Spleen (tissue), 11 donors: Measurements from ENCODE around the gene LOX. TPM values are rescaled to one million over a fixed set of nuclear protein-coding genes. Genes with fewer than 3 reads are reported as not detected.
A peak's percentile ranks its signal among the peaks of the same experiment; 100 is the strongest.

ENCODE experiments used
- DNase-seq: peaks from one replicate; pipeline ENCODE4 v3.0.0-alpha.2; 2020
- H3K27ac ChIP-seq, 8 donors: fragments of 200-600 bp; sonication (generic) in 7 of 8; 1 replicate in 4 of 8; 2 replicates in 4 of 8; pipeline versions ENCODE4 v1.5.0 to v1.8.0; 2016 to 2021; ENCODE audit warnings: inconsistent platforms in 4 of 8, mild to moderate bottlenecking in 4 of 8, moderate library complexity in 1 of 8
- H3K27me3 ChIP-seq, 7 donors: fragments of 200-600 bp; sonication (generic) in 6 of 7; replicated peaks in 1 of 7; 1 replicate in 4 of 7; 2 replicates in 3 of 7; pipeline versions ENCODE4 v1.5.0 to v1.8.0; 2016 to 2021; ENCODE audit warnings: inconsistent platforms in 3 of 7, mild to moderate bottlenecking in 1 of 7
- H3K36me3 ChIP-seq, 6 donors: fragments of 200-600 bp; sonication (generic) in 5 of 6; 1 replicate in 4 of 6; 2 replicates in 2 of 6; pipeline versions ENCODE4 v1.5.0 to v1.8.0; 2016 to 2021; ENCODE audit warnings: inconsistent platforms in 2 of 6
- H3K4me1 ChIP-seq, 6 donors: fragments of 200-600 bp; sonication (generic) in 5 of 6; 1 replicate in 3 of 6; 2 replicates in 3 of 6; pipeline versions ENCODE4 v1.5.0 to v1.8.0; 2016 to 2021; ENCODE audit warnings: inconsistent platforms in 3 of 6
- H3K4me3 ChIP-seq, 8 donors: fragments of 200-600 bp; sonication (generic) in 7 of 8; 1 replicate in 4 of 8; 2 replicates in 4 of 8; pipeline versions ENCODE4 v1.5.0 to v1.8.0; 2016 to 2021; ENCODE audit warnings: inconsistent platforms in 4 of 8, mild to moderate bottlenecking in 4 of 8, moderate library complexity in 2 of 8
- H3K9me3 ChIP-seq, 8 donors: fragments of 200-600 bp; sonication (generic) in 7 of 8; 1 replicate in 4 of 8; 2 replicates in 4 of 8; pipeline versions ENCODE4 v1.5.0 to v1.8.0; 2016 to 2021; ENCODE audit warnings: inconsistent platforms in 4 of 8
- POLR2A ChIP-seq, 3 donors: fragments of 450-650 bp; IDR thresholded peaks; one replicate each; pipeline ENCODE4 v1.5.1; 2017; ENCODE audit warnings: antibody characterized with exemption in 3 of 3, mild to moderate bottlenecking in 1 of 3
- POLR2AphosphoS5 ChIP-seq, 3 donors: sonication (generic); formaldehyde crosslinking; IDR thresholded peaks; one replicate each; pipeline ENCODE4 v1.5.1; 2017; ENCODE audit warnings: antibody characterized with exemption in 3 of 3
- WGBS, 5 donors: extraction: QIAGEN DNeasy Blood & Tissue Kit in 3 of 5; methylation state at CpG; one replicate each; pipeline versions ENCODE4 v1.1.5 to v1.1.7; 2013 to 2018; 5-methylcytosine and 5-hydroxymethylcytosine counted together
- intact Hi-C: fragments of 100-400 bp; cut with DNase I; formaldehyde crosslinking; loops from one replicate; pipeline ENCODE4 v1.15.0; 2023; ENCODE audit warnings: low total_unique reads
- polyA plus RNA-seq, 3 donors: library from polyadenylated mRNA; stranded (reverse); fragments of 200-250 nt; gene quantifications; one replicate each; pipeline ENCODE4 v1.2.1, GENCODE V29; 2013
- total RNA-seq, 7 donors: library from RNA; depleted of rRNA in 3 of 7; stranded (reverse); fragments of >200 nt in 3 of 7; fragmentation: NEBNext Ultra II Directional in 4 of 7; extraction: Animal tissue kit (Norgen Biotek cat#: 25700) in 4 of 7; gene quantifications; one replicate each; pipeline versions ENCODE4 v1.1.0 to v1.2.1, GENCODE V29; 2016 to 2021
- TF ChIP-seq, protein P1 (sequence below), 11 experiments: fragments of 200-600 bp in 7 of 11; fragments of 450-650 bp in 4 of 11; sonication (generic) in 4 of 11; IDR thresholded peaks in 8 of 11; conservative IDR thresholded peaks in 3 of 11; 1 replicate in 7 of 11; 2 replicates in 4 of 11; pipeline versions ENCODE4 v1.4.0 to v1.8.0; 2016 to 2021; ENCODE audit warnings: antibody characterized with exemption in 11 of 11, inconsistent platforms in 4 of 11, mild to moderate bottlenecking in 1 of 11
- donor health status: healthy with polysubstance abuse.
- donor health status: DM: no; HTN: no; CAD: no; lungs with moderate emphysema.
- donor health status: DM: no; HTN: no; CAD: no.
- donor health status: Bipolar disorder and iron deficiency.
- donor health status: healthy.
- donor health status: DM: no; HTN: no; CAD: no.
- donor health status: DM: yes; HTN: yes; CAD: no.

LOX gene
- total and polyA plus RNA-seq, 10 donors: 0.96 to 17.4 (median 5.3) TPM

DNA sequence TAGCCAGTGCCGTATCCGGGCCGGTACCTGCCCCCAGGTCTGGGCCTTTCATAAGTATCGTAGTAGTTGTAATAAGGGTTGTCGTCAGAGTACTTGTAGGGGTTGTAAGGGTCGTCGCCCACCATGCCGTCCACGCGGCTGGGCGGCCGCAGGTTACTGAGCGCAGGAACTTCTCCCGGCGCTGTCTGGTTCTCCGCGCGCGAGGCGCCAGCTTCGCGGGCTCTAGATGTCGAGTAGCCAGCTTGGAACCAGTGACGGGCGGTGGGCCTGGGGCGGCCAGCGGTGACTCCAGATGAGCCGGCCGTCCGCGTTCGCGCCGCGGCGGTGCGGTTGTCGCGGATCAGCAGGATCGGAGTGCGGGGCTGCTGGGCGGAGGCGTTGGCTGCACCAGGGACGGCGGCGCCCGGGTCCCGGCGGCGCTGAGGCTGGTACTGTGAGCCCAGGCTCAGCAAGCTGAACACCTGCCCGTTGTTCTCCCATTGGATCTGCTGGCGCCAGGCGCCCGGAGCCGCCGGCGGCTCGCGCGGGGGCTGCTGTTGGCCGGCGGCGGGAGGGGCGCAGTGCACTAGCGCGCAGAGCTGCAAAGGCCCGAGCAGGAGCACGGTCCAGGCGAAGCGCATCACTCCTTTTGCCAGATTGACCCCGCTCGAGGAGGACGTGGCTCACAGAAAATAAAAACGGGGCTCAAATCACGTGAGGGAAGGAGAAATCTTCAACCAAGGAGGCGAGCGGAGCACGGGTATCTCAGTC is 518 bp downstream of the LOX start:
- TF ChIP-seq, protein P1, sequence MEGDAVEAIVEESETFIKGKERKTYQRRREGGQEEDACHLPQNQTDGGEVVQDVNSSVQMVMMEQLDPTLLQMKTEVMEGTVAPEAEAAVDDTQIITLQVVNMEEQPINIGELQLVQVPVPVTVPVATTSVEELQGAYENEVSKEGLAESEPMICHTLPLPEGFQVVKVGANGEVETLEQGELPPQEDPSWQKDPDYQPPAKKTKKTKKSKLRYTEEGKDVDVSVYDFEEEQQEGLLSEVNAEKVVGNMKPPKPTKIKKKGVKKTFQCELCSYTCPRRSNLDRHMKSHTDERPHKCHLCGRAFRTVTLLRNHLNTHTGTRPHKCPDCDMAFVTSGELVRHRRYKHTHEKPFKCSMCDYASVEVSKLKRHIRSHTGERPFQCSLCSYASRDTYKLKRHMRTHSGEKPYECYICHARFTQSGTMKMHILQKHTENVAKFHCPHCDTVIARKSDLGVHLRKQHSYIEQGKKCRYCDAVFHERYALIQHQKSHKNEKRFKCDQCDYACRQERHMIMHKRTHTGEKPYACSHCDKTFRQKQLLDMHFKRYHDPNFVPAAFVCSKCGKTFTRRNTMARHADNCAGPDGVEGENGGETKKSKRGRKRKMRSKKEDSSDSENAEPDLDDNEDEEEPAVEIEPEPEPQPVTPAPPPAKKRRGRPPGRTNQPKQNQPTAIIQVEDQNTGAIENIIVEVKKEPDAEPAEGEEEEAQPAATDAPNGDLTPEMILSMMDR (IDR thresholded peaks at IDR 0.05 in 8 of 11, conservative IDR thresholded peaks at IDR 0.05 in 3 of 11): no peak
- TF ChIP-seq POLR2AphosphoS5 (IDR thresholded peaks at IDR 0.05) (no peak), POLR2A (IDR thresholded peaks at IDR 0.05) (no peak)
- Histone ChIP-seq H3K4me3 (peak overlapping the region; percentile 30 to 70 (median 46)), H3K9me3 (no peaks in the 10 kb centered on the region), H3K27ac (peak overlapping the region in 5 of 8 donors; percentile 29 to 83 (median 49)), H3K4me1 (peaks cover 0 to 32% (median 22%) of the 10 kb centered on the region in 6 donors), H3K36me3 (no peaks in the 10 kb centered on the region), H3K27me3 (peaks cover 0 to 48% (median 21%) of the 10 kb centered on the region in 7 donors)
- intact Hi-C loops: no loop called here
- DNase-seq: peak; percentile 78
- 1 to 7% (median 2%) methylated on average over 28 to 78 of the region's 78 CpGs for WGBS, 5 donors

DNA sequence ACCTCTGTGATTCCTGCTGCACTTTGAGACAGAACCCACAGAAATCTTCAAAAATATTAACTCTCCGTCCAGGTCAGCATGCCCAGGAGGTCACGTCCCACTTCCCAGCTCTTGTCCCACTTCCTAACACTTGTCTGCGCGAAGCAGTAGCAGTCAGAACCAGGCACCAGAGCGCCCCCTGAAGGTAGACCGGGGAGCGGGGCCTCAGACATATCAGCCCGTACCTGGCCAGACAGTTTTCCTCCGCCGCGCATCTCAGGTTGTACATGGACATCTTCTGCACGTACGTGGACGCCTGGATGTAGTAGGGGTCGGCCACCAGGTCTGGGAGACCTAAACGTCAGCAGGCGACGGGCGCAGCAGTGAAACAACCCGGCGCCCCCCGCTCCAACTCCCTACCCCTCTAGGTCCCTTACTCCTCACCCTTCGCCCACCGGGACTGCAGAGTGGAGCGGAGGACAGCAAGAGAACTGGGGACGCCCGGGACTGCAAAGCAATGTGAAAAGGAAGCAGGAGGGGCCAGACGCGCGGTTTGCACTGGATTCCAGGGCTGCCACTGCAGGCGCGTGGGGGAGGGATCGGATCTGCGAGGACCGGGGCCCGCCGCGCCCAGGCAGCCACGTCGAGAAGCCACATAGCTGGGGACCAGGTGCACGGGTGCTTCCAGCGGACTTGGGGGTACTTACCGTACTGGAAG is 1.2 kb downstream of the LOX start:
- Histone ChIP-seq H3K27me3 (peaks cover 0 to 48% (median 21%) of the 10 kb centered on the region in 7 donors), H3K9me3 (no peaks in the 10 kb centered on the region), H3K36me3 (no peaks in the 10 kb centered on the region), H3K4me3 (peak overlapping the region; percentile 30 to 70 (median 46)), H3K27ac (peak overlapping the region in 4 of 8 donors; percentile 35 to 83 (median 50)), H3K4me1 (peaks cover 0 to 32% (median 22%) of the 10 kb centered on the region in 6 donors)
- no peak for TF ChIP-seq POLR2A (IDR thresholded peaks at IDR 0.05)
- TF ChIP-seq, protein P1 (IDR thresholded peaks at IDR 0.05 in 8 of 11, conservative IDR thresholded peaks at IDR 0.05 in 3 of 11): peak in 9 of 11 experiments; percentile 23 to 67 (median 50)
- peak in 2 of 3 donors; percentile 30 to 45 for TF ChIP-seq POLR2AphosphoS5 (IDR thresholded peaks at IDR 0.05)
- 1 to 3% (median 1%) methylated on average over 30 to 43 of the region's 43 CpGs for WGBS, 5 donors
- intact Hi-C loops: no loop called here
- peak; percentile 82 for DNase-seq

DNA sequence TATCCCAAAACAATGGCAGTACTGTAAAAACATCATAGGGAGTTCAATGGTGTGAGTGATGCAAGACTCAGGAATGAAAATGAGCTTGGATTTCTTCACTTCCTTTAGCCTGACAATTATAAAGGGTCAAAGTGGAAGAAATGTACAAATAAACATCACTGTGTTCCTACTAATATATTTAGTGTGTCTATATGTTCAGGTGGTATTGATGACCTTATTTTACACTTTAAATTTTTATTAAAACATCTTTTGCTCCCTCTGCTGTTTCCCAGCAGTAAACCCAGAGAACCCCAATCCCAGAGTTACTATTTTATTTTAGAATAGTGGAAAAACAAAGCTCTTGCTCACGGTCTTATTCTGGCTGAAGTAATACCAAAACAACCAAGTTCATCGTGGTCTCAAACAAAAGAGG is 2.0 kb downstream of the LOX start:
- Histone ChIP-seq H3K27ac (peak overlapping the region in 1 of 8 donors; percentile 83), H3K36me3 (no peaks in the 10 kb centered on the region), H3K4me1 (peaks cover 0 to 32% (median 22%) of the 10 kb centered on the region in 6 donors), H3K4me3 (peak overlapping the region in 2 of 8 donors; percentile 62 to 70), H3K27me3 (peaks cover 0 to 48% (median 21%) of the 10 kb centered on the region in 7 donors), H3K9me3 (no peaks in the 10 kb centered on the region)
- DNase-seq: no peak
- TF ChIP-seq POLR2A (IDR thresholded peaks at IDR 0.05): no peak
- no peak for TF ChIP-seq POLR2AphosphoS5 (IDR thresholded peaks at IDR 0.05)
- TF ChIP-seq, protein P1 (IDR thresholded peaks at IDR 0.05 in 8 of 11, conservative IDR thresholded peaks at IDR 0.05 in 3 of 11): no peak
- WGBS, 5 donors: 12 to 42% (median 24%) methylated on average over 2 of the region's 2 CpGs
- intact Hi-C loops: no loop called here

DNA sequence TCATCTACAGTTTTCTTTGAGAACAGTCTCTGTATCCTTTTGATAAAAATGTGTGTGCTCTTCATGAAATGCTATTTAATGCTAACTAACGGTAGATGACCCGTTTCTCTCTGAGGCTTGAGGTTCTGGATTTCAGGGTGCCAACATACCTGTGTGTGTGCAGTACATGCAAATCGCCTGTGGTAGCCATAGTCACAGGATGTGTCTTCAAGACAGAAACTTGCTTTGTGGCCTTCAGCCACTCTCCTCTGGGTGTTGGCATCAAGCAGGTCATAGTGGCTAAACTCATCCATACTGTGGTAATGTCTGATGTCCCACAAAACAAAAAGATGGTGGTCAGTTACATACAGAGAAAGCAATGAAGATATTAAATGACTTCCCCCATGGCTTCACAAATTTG is 4.2 kb downstream of the LOX start:
- no peaks in the 10 kb centered on the region for H3K9me3 ChIP-seq
- H3K27ac ChIP-seq: peak overlapping the region in 4 of 8 donors; percentile 5 to 83 (median 17)
- H3K27me3 ChIP-seq: peaks cover 0 to 31% (median 21%) of the 10 kb centered on the region in 7 donors
- H3K36me3 ChIP-seq: no peaks in the 10 kb centered on the region
- no peak overlapping the region for H3K4me3 ChIP-seq
- TF ChIP-seq, protein P1 (IDR thresholded peaks at IDR 0.05 in 8 of 11, conservative IDR thresholded peaks at IDR 0.05 in 3 of 11): no peak
- TF ChIP-seq POLR2AphosphoS5 (IDR thresholded peaks at IDR 0.05) (no peak), POLR2A (IDR thresholded peaks at IDR 0.05) (no peak)
- no peak for DNase-seq
- intact Hi-C loops: no loop called here
- H3K4me1 ChIP-seq: peaks cover 0 to 31% (median 21%) of the 10 kb centered on the region in 6 donors
- WGBS, 5 donors: 67 to 91% (median 72%) methylated on average over 3 of the region's 3 CpGs
